ENCODE results near the gene LTK.

DNA sequence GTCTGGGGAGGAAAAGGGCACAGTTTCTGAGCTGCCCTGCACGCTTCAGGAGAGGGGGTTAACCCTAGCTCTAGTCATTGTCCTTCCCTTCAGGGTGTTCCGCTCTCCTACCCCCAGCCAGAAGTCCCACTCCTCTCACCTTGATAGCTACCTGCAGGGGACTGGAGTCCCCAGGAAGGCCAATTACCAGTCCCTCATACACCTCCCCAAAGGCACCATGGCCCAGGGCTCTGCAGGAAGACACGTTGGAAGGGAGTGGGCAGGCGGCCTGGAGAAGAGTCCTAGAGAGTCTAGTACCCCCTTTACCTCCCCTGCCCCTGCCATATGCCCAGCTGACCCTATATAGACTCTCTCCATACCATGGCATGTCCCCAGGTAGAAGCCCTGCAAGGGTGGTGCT, 7.9 kb downstream of the LTK start:
- no peak for TF ChIP-seq CTCF (conservative IDR thresholded peaks at IDR 0.05; ENCODE audit: low read depth, low read length)
- no peak for TF ChIP-seq EZH2 (IDR thresholded peaks at IDR 0.05; ENCODE audit: borderline replicate concordance, low read depth, low read length, poor library complexity, severe bottlenecking)
